Endothelial cell of umbilical vein (primary cell): Measurements from ENCODE around the gene LPIN2. TPM values are rescaled to one million over a fixed set of nuclear protein-coding genes. Genes with fewer than 3 reads are reported as not detected.

Source experiments
- BruUV-seq: library from RNA; stranded (reverse); fragments of 400-500 nt; replicated peaks from 2 replicates; lab custom pipeline; 2021; lab: Mats Ljungman, UMichigan
- CTCF ChIA-PET: fragments of 300-600, 350-600 bp; sonication (Branson Sonifier 250); formaldehyde crosslinking; loops from one replicate; lab custom pipeline; 2021; ENCODE audit warnings: antibody characterized with exemption, inconsistent platforms; lab: Charles Lee
- POLR2A ChIA-PET: fragments of 300-600, 350-600 bp; sonication (Branson Sonifier 250); formaldehyde crosslinking; loops from one replicate; lab custom pipeline; 2021; ENCODE audit warnings: antibody characterized with exemption, inconsistent platforms; lab: Charles Lee
- DNase-seq: peaks from one replicate; pipeline ENCODE4 v3.0.0-alpha.2; 2011; ENCODE audit warnings: low read depth, low spot score
- FAIRE-seq: peaks from 2 replicates; lab custom pipeline; 2011; peaks lifted over from hg19 to GRCh38; lab: Jason Lieb, UNC
- H2AFZ ChIP-seq: 2 replicates; pipeline ENCODE4 v1.6.0; 2012; ENCODE audit warnings: low read depth, low read length, control low read depth, inconsistent platforms
- H3K27ac ChIP-seq: 2 replicates; pipeline ENCODE4 v1.5.1; 2011; ENCODE audit warnings: low read depth, mild to moderate bottlenecking, control low read depth, low read length, moderate library complexity; ENCODE audit not compliant: insufficient read depth
- H3K27me3 ChIP-seq, 2 experiments: 2 replicates each; pipeline versions ENCODE4 v1.6.0 to v1.6.1; 2011; ENCODE audit warnings: low read length in 2 of 2, mixed read lengths in 1 of 2; ENCODE audit not compliant: control insufficient read depth in 2 of 2, insufficient read depth in 2 of 2
- H3K36me3 ChIP-seq, 2 experiments: 2 replicates in 1 of 2; 3 replicates in 1 of 2; pipeline ENCODE4 v1.5.1; 2011; ENCODE audit warnings: low read length in 2 of 2, mild to moderate bottlenecking in 1 of 2, moderate library complexity in 1 of 2; ENCODE audit not compliant: control insufficient read depth in 2 of 2, insufficient read depth in 2 of 2; ENCODE audit errors: extremely low read depth in 1 of 2
- H3K4me1 ChIP-seq: 3 replicates; pipeline ENCODE4 v1.5.1; 2011; ENCODE audit warnings: mild to moderate bottlenecking, low read length; ENCODE audit not compliant: control insufficient read depth, insufficient read depth; ENCODE audit errors: extremely low read depth
- H3K4me2 ChIP-seq: 2 replicates; pipeline ENCODE4 v1.6.1; 2011; ENCODE audit warnings: low read length, control low read depth, mixed read lengths; ENCODE audit not compliant: insufficient read depth
- H3K4me3 ChIP-seq, 3 experiments: fragments of 200-600 bp in 1 of 3; sonication (generic), shearing (Covaris generic) in 1 of 3; replicated peaks in 1 of 3; 2 replicates each; pipeline ENCODE4 v1.5.1; 2011 to 2016; ENCODE audit warnings: control low read depth in 3 of 3, low read length in 3 of 3, mild to moderate bottlenecking in 2 of 3, inconsistent platforms in 1 of 3, low read depth in 1 of 3, moderate library complexity in 1 of 3; ENCODE audit not compliant: insufficient read depth in 1 of 3
- H3K79me2 ChIP-seq: 2 replicates; pipeline ENCODE4 v1.6.0; 2012; ENCODE audit warnings: low read length, inconsistent platforms; ENCODE audit not compliant: control insufficient read depth, insufficient read depth
- H3K9ac ChIP-seq: replicated peaks from 2 replicates; pipeline ENCODE3; 2011; ENCODE audit warnings: low read length, control low read depth; ENCODE audit not compliant: insufficient read depth; ENCODE audit errors: extremely low read depth
- H3K9me1 ChIP-seq: replicated peaks from 3 replicates; pipeline ENCODE4 v1.6.0; 2011; ENCODE audit warnings: mild to moderate bottlenecking, low read length; ENCODE audit not compliant: control insufficient read depth, insufficient read depth; ENCODE audit errors: extremely low read depth
- H3K9me3 ChIP-seq: replicated peaks from 2 replicates; pipeline ENCODE4 v1.5.1; 2012; ENCODE audit warnings: low read length, inconsistent platforms; ENCODE audit not compliant: control insufficient read depth, insufficient read depth
- H4K20me1 ChIP-seq: replicated peaks from 2 replicates; pipeline ENCODE3; 2011; ENCODE audit warnings: mild to moderate bottlenecking, low read length; ENCODE audit not compliant: control insufficient read depth, insufficient read depth; ENCODE audit errors: extremely low read depth
- CTCF ChIP-seq, 2 donors: IDR thresholded peaks; 1 replicate in 1 of 2; 2 replicates in 1 of 2; pipeline ENCODE4 v1.5.1; 2011; ENCODE audit warnings: low read length in 2 of 2, mild to moderate bottlenecking in 2 of 2, moderate library complexity in 2 of 2, control low read depth in 1 of 2, inconsistent platforms in 1 of 2, low read depth in 1 of 2; ENCODE audit not compliant: insufficient read depth in 1 of 2; ENCODE audit errors: extremely low read depth in 1 of 2
- EZH2 ChIP-seq: IDR thresholded peaks from 2 replicates; pipeline ENCODE4 v1.6.1; 2012; ENCODE audit warnings: borderline replicate concordance, low read depth, mild to moderate bottlenecking, moderate library complexity, low read length, inconsistent platforms; ENCODE audit not compliant: severe bottlenecking
- FOS ChIP-seq: IDR thresholded peaks from 2 replicates; pipeline ENCODE4 v1.6.1; 2011; ENCODE audit warnings: mild to moderate bottlenecking, low read length, moderate library complexity, borderline replicate concordance; ENCODE audit not compliant: insufficient read depth
- GATA2 ChIP-seq: IDR thresholded peaks from 2 replicates; pipeline ENCODE4 v1.7.0; 2011; ENCODE audit warnings: low read depth, mild to moderate bottlenecking, moderate library complexity, mixed read lengths, low read length; ENCODE audit not compliant: insufficient read length, insufficient read depth
- JUN ChIP-seq: IDR thresholded peaks from 2 replicates; pipeline ENCODE4 v1.6.1; 2011; ENCODE audit warnings: borderline replicate concordance, low read depth; ENCODE audit not compliant: insufficient read length, insufficient read depth
- MYC ChIP-seq: IDR thresholded peaks from one replicate; pipeline ENCODE4 v1.6.1; 2011; ENCODE audit warnings: mild to moderate bottlenecking, low read depth, low read length
- POLR2A ChIP-seq: IDR thresholded peaks from 2 replicates; pipeline ENCODE4 v1.6.1; 2012; ENCODE audit warnings: low read depth, mild to moderate bottlenecking, control low read depth, low read length
- POLR2AphosphoS5 ChIP-seq: IDR thresholded peaks from 2 replicates; pipeline ENCODE4 v1.6.1; 2012; ENCODE audit warnings: low read depth, mild to moderate bottlenecking, control low read depth, low read length, moderate library complexity; ENCODE audit not compliant: insufficient read depth
- dilution Hi-C: fragments of 300-500 bp; cut with MboI; formaldehyde crosslinking; loops from one replicate; pipeline ENCODE4 v1.15.0; 2019; ENCODE audit warnings: low sequenced_read_pairs; ENCODE audit not compliant: extremely low pct_ligation_motif_present
- intact Hi-C: fragments of 100-400 bp; cut with micrococcal nuclease; formaldehyde crosslinking; loops from one replicate; pipeline ENCODE4 v1.10.0; 2022
- polyA plus RNA-seq, 4 experiments: library from polyadenylated mRNA; depleted of rRNA in 3 of 4; stranded (reverse) in 3 of 4; unstranded in 1 of 4; fragments of >200 nt; gene quantifications; 2 replicates each; pipeline versions ENCODE4 v1.2.1 to v1.2.3, GENCODE V29; 2011 to 2012; ENCODE audit warnings: missing spikeins in 1 of 4
- total RNA-seq: library from RNA; stranded (reverse); gene quantifications from 2 replicates; pipeline ENCODE4 v1.2.3, GENCODE V29; 2021
- TF ChIP-seq, protein P1 (sequence below): IDR thresholded peaks from 2 replicates; pipeline ENCODE4 v1.6.1; 2011; ENCODE audit not compliant: insufficient read depth, insufficient read length

Gene LPIN2
- total and polyA plus RNA-seq, 2 donors (not counting 3 experiments of a cell fraction or from before 2014, with no cell fraction given) = 14.7 to 24.4 TPM

DNA sequence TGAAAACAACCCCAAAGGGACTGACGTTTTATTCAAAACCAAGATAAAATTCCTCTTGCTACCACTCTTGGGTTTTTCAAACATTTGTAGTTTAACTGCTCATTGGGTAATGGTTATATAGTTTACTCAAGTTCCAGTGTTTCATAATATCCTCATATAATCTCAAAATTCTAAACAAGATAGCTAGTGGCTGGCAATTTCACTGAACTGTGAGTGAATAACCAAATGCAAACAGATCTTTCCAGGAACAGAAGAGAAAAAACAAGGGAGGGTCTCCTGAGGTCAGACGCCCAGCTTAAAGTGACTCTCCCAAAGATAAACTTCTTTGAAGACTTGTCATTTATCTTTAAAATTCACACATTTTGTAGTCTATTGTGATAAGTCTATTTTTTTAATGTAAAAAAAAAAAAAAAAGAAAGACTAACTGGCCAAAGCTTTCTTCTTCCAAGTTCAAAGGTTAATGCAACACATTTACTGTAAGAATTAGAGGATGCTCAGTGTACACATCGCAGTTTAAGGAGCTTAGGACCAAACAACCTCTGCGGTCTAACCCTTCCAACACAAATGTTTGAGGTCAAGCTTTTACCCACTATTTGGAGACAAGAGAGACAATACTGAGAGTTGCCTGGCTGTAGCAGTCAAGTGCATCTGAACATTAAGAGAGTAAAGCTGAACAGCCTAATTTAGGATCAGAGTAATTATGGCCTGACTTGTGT is 26.6 kb downstream of the LPIN2 start:
- H3K79me2 ChIP-seq = peaks cover 87% of the 10 kb centered on the region
- H3K4me2 ChIP-seq = no peak overlapping the region
- ChIA-PET POLR2A (interaction anchor here (0.6 to 0.7 kb wide), 3 partner anchors 36 to 119 kb away, joined by 3 to 6 read pairs (median 4); no protein-coding TSS in a partner anchor), CTCF (interaction anchor here (0.6 to 5.5 kb wide), 24 partner anchors 8 to 278 kb away, joined by 3 to 50 read pairs (median 8); no protein-coding TSS in a partner anchor)
- peaks cover 45% of the 10 kb centered on the region for H3K4me1 ChIP-seq
- H3K9me3 ChIP-seq = no peaks in the 10 kb centered on the region
- FAIRE-seq = no peak
- no peak overlapping the region for H3K4me3 ChIP-seq
- TF ChIP-seq MYC (no peak), POLR2AphosphoS5 (no peak), POLR2A (no peak), JUN (no peak), EZH2 (no peak), FOS (no peak), GATA2 (no peak), CTCF (IDR thresholded peaks at IDR 0.05; ENCODE audit: extremely low read depth in 1 of 2, insufficient read depth in 1 of 2, low read depth in 1 of 2, low read length in 2 of 2) (no peak)
- TF ChIP-seq, protein P1, sequence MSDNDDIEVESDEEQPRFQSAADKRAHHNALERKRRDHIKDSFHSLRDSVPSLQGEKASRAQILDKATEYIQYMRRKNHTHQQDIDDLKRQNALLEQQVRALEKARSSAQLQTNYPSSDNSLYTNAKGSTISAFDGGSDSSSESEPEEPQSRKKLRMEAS = no peak
- no peak overlapping the region for H3K9ac ChIP-seq
- dilution Hi-C loops (no loop called here), intact Hi-C loops (no loop called here)
- no peaks in the 10 kb centered on the region for H3K36me3 ChIP-seq
- no peaks in the 10 kb centered on the region for H3K27me3 ChIP-seq
- H4K20me1 ChIP-seq = no peaks in the 10 kb centered on the region
- no TSS peak for BruUV-seq
- H3K9me1 ChIP-seq = no peaks in the 10 kb centered on the region
- no peak overlapping the region for H2AFZ ChIP-seq
- no peak overlapping the region for H3K27ac ChIP-seq
- DNase-seq = no peak
